ENCODE data around the gene PALLD.

DNA sequence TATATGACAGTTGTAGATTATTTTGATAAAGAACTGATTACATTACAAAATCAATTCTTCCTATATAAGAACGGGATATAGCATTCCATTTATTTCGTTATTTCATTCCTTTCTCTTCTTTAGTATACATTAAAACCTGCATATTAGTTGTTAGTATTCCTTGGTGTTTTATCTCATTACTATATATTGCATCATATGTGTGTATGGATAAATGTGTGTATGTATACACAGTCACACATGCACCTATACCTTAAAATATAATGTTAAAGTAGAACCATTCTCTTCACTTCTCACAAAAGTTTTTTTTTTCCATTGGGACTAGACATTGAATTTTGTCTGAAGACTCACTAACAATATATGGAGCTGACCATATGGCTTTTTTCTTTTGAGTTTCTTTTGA is 5.3 kb upstream of the PALLD start:
- TF ChIP-seq EP300 (conservative IDR thresholded peaks at IDR 0.05; ENCODE audit: poor library complexity, severe bottlenecking) (no peak), RAD21 (conservative IDR thresholded peaks at IDR 0.05) (no peak), SMC3 (conservative IDR thresholded peaks at IDR 0.05; ENCODE audit: poor library complexity) (no peak), POLR2AphosphoS5 (IDR thresholded peaks at IDR 0.05) (no peak), MXI1 (conservative IDR thresholded peaks at IDR 0.05; ENCODE audit: poor library complexity, severe bottlenecking) (no peak)
- TF ChIP-seq, protein P1, sequence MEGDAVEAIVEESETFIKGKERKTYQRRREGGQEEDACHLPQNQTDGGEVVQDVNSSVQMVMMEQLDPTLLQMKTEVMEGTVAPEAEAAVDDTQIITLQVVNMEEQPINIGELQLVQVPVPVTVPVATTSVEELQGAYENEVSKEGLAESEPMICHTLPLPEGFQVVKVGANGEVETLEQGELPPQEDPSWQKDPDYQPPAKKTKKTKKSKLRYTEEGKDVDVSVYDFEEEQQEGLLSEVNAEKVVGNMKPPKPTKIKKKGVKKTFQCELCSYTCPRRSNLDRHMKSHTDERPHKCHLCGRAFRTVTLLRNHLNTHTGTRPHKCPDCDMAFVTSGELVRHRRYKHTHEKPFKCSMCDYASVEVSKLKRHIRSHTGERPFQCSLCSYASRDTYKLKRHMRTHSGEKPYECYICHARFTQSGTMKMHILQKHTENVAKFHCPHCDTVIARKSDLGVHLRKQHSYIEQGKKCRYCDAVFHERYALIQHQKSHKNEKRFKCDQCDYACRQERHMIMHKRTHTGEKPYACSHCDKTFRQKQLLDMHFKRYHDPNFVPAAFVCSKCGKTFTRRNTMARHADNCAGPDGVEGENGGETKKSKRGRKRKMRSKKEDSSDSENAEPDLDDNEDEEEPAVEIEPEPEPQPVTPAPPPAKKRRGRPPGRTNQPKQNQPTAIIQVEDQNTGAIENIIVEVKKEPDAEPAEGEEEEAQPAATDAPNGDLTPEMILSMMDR (IDR thresholded peaks at IDR 0.05; ENCODE audit: poor library complexity, severe bottlenecking): no peak
- TF ChIP-seq, protein P2, sequence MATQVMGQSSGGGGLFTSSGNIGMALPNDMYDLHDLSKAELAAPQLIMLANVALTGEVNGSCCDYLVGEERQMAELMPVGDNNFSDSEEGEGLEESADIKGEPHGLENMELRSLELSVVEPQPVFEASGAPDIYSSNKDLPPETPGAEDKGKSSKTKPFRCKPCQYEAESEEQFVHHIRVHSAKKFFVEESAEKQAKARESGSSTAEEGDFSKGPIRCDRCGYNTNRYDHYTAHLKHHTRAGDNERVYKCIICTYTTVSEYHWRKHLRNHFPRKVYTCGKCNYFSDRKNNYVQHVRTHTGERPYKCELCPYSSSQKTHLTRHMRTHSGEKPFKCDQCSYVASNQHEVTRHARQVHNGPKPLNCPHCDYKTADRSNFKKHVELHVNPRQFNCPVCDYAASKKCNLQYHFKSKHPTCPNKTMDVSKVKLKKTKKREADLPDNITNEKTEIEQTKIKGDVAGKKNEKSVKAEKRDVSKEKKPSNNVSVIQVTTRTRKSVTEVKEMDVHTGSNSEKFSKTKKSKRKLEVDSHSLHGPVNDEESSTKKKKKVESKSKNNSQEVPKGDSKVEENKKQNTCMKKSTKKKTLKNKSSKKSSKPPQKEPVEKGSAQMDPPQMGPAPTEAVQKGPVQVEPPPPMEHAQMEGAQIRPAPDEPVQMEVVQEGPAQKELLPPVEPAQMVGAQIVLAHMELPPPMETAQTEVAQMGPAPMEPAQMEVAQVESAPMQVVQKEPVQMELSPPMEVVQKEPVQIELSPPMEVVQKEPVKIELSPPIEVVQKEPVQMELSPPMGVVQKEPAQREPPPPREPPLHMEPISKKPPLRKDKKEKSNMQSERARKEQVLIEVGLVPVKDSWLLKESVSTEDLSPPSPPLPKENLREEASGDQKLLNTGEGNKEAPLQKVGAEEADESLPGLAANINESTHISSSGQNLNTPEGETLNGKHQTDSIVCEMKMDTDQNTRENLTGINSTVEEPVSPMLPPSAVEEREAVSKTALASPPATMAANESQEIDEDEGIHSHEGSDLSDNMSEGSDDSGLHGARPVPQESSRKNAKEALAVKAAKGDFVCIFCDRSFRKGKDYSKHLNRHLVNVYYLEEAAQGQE (IDR thresholded peaks at IDR 0.05; ENCODE audit: borderline replicate concordance): no peak
